WTC11 (cell line): ENCODE results near the gene UBE2J1. TPM values are rescaled to one million over a fixed set of nuclear protein-coding genes. Genes with fewer than 3 reads are reported as not detected.

ENCODE experiments used
- ATAC-seq: fragments of 200-7000 bp; cut with Tn5 transposase; 2 replicates; pipeline ENCODE4 v1.10.0; 2021; ENCODE audit warnings: mild to moderate bottlenecking, moderate library complexity
- CTCF ChIA-PET: fragments of 300-600 bp; sonication (Branson Sonifier 250); formaldehyde crosslinking; loops from one replicate; lab custom pipeline; 2021; ENCODE audit warnings: antibody characterized with exemption; lab: Charles Lee
- POLR2A ChIA-PET: fragments of 350-600 bp; sonication (Branson Sonifier 250); formaldehyde crosslinking; loops from one replicate; lab custom pipeline; 2021; ENCODE audit warnings: antibody characterized with exemption; lab: Charles Lee
- DNase-seq: peaks from one replicate; pipeline ENCODE4 v3.0.0; 2021; ENCODE audit warnings: low spot score
- H3K27ac Mint-ChIP-seq: 2 replicates; pipeline ENCODE4 v1.8.0; 2021; ENCODE audit warnings: mixed read lengths
- H3K27me3 Mint-ChIP-seq: 2 replicates; pipeline ENCODE4 v1.8.0; 2021; ENCODE audit warnings: low read depth, mild to moderate bottlenecking, moderate library complexity, mixed read lengths
- H3K36me3 Mint-ChIP-seq: 2 replicates; pipeline ENCODE4 v1.8.0; 2021; ENCODE audit warnings: mixed read lengths
- H3K4me1 Mint-ChIP-seq: 2 replicates; pipeline ENCODE4 v1.8.0; 2022; ENCODE audit warnings: mixed read lengths
- H3K4me3 Mint-ChIP-seq: 2 replicates; pipeline ENCODE4 v1.8.0; 2021; ENCODE audit warnings: mild to moderate bottlenecking, moderate library complexity, mixed read lengths
- H3K9me3 Mint-ChIP-seq: 2 replicates; pipeline ENCODE4 v1.8.0; 2021; ENCODE audit warnings: mixed read lengths
- CREB1 ChIP-seq: sonication (generic); formaldehyde crosslinking; IDR thresholded peaks from 2 replicates; pipeline ENCODE4 v1.8.0; 2023; ENCODE audit warnings: mild to moderate bottlenecking, missing genetic modification reagents
- FOXJ3 ChIP-seq: sonication (generic); formaldehyde crosslinking; IDR thresholded peaks from 2 replicates; pipeline ENCODE4 v1.9.0; 2021; ENCODE audit warnings: missing genetic modification reagents, mild to moderate bottlenecking, borderline replicate concordance
- FOXK1 ChIP-seq: sonication (generic); formaldehyde crosslinking; IDR thresholded peaks from 2 replicates; pipeline ENCODE4 v1.8.0; 2022; ENCODE audit warnings: mild to moderate bottlenecking, moderate library complexity, missing genetic modification reagents
- JUN ChIP-seq: sonication (generic); formaldehyde crosslinking; IDR thresholded peaks from 2 replicates; pipeline ENCODE4 v1.8.0; 2023; ENCODE audit warnings: mild to moderate bottlenecking, missing genetic modification reagents
- MXD4 ChIP-seq: fragments of 250-450 bp; sonication (Bioruptor Pico); IDR thresholded peaks from 2 replicates; pipeline ENCODE4 v1.8.0; 2021; ENCODE audit warnings: mild to moderate bottlenecking, moderate library complexity, borderline replicate concordance
- MYBL2 ChIP-seq: sonication (generic); formaldehyde crosslinking; IDR thresholded peaks from 2 replicates; pipeline ENCODE4 v1.8.1; 2023; ENCODE audit warnings: mild to moderate bottlenecking, moderate library complexity, missing genetic modification reagents
- NFATC4 ChIP-seq: fragments of 250-450 bp; sonication (Bioruptor Pico); IDR thresholded peaks from 2 replicates; pipeline ENCODE4 v1.9.0; 2021; ENCODE audit warnings: mild to moderate bottlenecking
- NFYB ChIP-seq: sonication (generic); formaldehyde crosslinking; conservative IDR thresholded peaks from 2 replicates; pipeline ENCODE4 v1.8.0; 2022; ENCODE audit warnings: low read depth, missing genetic modification reagents
- NR1H2 ChIP-seq: sonication (generic); formaldehyde crosslinking; IDR thresholded peaks from 2 replicates; pipeline ENCODE4 v1.9.0; 2021; ENCODE audit warnings: mild to moderate bottlenecking, moderate library complexity, missing genetic modification reagents
- RORB ChIP-seq: fragments of 250-450 bp; sonication (Bioruptor Pico); IDR thresholded peaks from 2 replicates; pipeline ENCODE4 v1.9.0; 2021; ENCODE audit warnings: mild to moderate bottlenecking
- SP1 ChIP-seq: sonication (generic); formaldehyde crosslinking; conservative IDR thresholded peaks from 2 replicates; pipeline ENCODE4 v1.8.1; 2022; ENCODE audit warnings: missing genetic modification reagents
- TEAD4 ChIP-seq: sonication (generic); formaldehyde crosslinking; IDR thresholded peaks from 2 replicates; pipeline ENCODE4 v1.8.0; 2022; ENCODE audit warnings: mild to moderate bottlenecking, missing genetic modification reagents
- ZNF121 ChIP-seq: sonication (generic); formaldehyde crosslinking; IDR thresholded peaks from 2 replicates; pipeline ENCODE4 v1.8.0; 2023; ENCODE audit warnings: missing genetic modification reagents
- ZNF416 ChIP-seq: fragments of 250-450 bp; sonication (Bioruptor Pico); IDR thresholded peaks from 2 replicates; pipeline ENCODE4 v1.9.0; 2021; ENCODE audit warnings: mild to moderate bottlenecking, inconsistent platforms
- ZNF671 ChIP-seq: fragments of 250-450 bp; sonication (Bioruptor Pico); IDR thresholded peaks from 2 replicates; pipeline ENCODE4 v1.8.0; 2021; ENCODE audit warnings: mild to moderate bottlenecking
- total RNA-seq: library from RNA; stranded (reverse); gene quantifications from 3 replicates; pipeline ENCODE4 v1.2.3, GENCODE V29; 2021
- TF ChIP-seq, protein P1 (sequence below): sonication (generic); formaldehyde crosslinking; IDR thresholded peaks from 2 replicates; pipeline ENCODE4 v1.8.1; 2022; ENCODE audit warnings: mild to moderate bottlenecking, moderate library complexity, missing genetic modification reagents
- TF ChIP-seq, protein P2 (sequence below): sonication (generic); formaldehyde crosslinking; IDR thresholded peaks from 2 replicates; pipeline ENCODE4 v1.8.1; 2023; ENCODE audit warnings: mild to moderate bottlenecking, missing genetic modification reagents
- TF ChIP-seq, protein P3 (sequence below): sonication (generic); formaldehyde crosslinking; IDR thresholded peaks from 2 replicates; pipeline ENCODE4 v1.8.0; 2022; ENCODE audit warnings: mild to moderate bottlenecking, missing genetic modification reagents
- TF ChIP-seq, protein P4 (sequence below): fragments of 250-450 bp; sonication (Bioruptor Pico); IDR thresholded peaks from 2 replicates; pipeline ENCODE4 v1.9.0; 2021; ENCODE audit warnings: moderate library complexity, mild to moderate bottlenecking, inconsistent platforms, borderline replicate concordance
- TF ChIP-seq, protein P5 (sequence below): sonication (generic); formaldehyde crosslinking; IDR thresholded peaks from 2 replicates; pipeline ENCODE4 v1.8.0; 2022; ENCODE audit warnings: mild to moderate bottlenecking, missing genetic modification reagents
- TF ChIP-seq, protein P6 (sequence below): sonication (generic); formaldehyde crosslinking; IDR thresholded peaks from 2 replicates; pipeline ENCODE4 v1.8.0; 2023; ENCODE audit warnings: mild to moderate bottlenecking, missing genetic modification reagents
- TF ChIP-seq, protein P7 (sequence below): sonication (generic); formaldehyde crosslinking; IDR thresholded peaks from 2 replicates; pipeline ENCODE4 v1.8.1; 2022; ENCODE audit warnings: low read depth, mild to moderate bottlenecking, moderate library complexity, missing genetic modification reagents, borderline replicate concordance

Gene UBE2J1
- total RNA-seq, 1 experiment from 2014 or later = 12.3 TPM

DNA sequence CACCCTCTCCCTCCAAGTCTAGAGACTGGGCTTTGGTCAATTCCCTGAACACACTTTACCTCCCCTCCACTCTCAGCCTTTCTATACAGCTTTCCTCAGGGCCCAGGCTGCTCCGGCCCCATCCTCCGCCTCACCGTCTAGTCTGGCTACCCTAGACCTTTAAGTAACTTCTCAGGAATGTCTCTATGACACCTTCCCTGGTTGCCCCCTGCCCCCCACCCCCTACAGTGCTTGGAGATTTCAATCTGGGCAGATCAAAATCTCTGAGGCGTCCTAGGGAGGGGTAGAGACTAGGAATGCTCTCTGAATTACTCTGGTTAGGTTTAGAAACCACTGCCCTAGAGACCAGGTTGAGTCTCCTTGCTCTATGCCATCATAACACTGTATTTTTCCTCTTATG lies 6.1 kb downstream of the UBE2J1 start (continued):
- TF ChIP-seq, protein P1, sequence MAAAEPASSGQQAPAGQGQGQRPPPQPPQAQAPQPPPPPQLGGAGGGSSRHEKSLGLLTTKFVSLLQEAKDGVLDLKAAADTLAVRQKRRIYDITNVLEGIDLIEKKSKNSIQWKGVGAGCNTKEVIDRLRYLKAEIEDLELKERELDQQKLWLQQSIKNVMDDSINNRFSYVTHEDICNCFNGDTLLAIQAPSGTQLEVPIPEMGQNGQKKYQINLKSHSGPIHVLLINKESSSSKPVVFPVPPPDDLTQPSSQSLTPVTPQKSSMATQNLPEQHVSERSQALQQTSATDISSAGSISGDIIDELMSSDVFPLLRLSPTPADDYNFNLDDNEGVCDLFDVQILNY (CRISPR knock-in tag) = no peak
- TF ChIP-seq RORB (CRISPR knock-in tag) (no peak), ZNF121 (CRISPR knock-in tag) (no peak), FOXJ3 (CRISPR knock-in tag) (no peak), NFATC4 (CRISPR knock-in tag) (no peak), TEAD4 (CRISPR knock-in tag) (no peak)
- TF ChIP-seq, protein P2, sequence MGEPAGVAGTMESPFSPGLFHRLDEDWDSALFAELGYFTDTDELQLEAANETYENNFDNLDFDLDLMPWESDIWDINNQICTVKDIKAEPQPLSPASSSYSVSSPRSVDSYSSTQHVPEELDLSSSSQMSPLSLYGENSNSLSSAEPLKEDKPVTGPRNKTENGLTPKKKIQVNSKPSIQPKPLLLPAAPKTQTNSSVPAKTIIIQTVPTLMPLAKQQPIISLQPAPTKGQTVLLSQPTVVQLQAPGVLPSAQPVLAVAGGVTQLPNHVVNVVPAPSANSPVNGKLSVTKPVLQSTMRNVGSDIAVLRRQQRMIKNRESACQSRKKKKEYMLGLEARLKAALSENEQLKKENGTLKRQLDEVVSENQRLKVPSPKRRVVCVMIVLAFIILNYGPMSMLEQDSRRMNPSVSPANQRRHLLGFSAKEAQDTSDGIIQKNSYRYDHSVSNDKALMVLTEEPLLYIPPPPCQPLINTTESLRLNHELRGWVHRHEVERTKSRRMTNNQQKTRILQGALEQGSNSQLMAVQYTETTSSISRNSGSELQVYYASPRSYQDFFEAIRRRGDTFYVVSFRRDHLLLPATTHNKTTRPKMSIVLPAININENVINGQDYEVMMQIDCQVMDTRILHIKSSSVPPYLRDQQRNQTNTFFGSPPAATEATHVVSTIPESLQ (CRISPR knock-in tag) = no peak
- TF ChIP-seq, protein P3, sequence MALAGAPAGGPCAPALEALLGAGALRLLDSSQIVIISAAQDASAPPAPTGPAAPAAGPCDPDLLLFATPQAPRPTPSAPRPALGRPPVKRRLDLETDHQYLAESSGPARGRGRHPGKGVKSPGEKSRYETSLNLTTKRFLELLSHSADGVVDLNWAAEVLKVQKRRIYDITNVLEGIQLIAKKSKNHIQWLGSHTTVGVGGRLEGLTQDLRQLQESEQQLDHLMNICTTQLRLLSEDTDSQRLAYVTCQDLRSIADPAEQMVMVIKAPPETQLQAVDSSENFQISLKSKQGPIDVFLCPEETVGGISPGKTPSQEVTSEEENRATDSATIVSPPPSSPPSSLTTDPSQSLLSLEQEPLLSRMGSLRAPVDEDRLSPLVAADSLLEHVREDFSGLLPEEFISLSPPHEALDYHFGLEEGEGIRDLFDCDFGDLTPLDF (CRISPR knock-in tag) = no peak
- TF ChIP-seq, protein P4, sequence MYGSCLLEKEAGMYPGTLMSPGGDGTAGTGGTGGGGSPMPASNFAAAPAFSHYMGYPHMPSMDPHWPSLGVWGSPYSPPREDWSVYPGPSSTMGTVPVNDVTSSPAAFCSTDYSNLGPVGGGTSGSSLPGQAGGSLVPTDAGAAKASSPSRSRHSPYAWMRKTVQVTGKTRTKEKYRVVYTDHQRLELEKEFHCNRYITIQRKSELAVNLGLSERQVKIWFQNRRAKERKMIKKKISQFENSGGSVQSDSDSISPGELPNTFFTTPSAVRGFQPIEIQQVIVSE (CRISPR knock-in tag) = no peak

DNA sequence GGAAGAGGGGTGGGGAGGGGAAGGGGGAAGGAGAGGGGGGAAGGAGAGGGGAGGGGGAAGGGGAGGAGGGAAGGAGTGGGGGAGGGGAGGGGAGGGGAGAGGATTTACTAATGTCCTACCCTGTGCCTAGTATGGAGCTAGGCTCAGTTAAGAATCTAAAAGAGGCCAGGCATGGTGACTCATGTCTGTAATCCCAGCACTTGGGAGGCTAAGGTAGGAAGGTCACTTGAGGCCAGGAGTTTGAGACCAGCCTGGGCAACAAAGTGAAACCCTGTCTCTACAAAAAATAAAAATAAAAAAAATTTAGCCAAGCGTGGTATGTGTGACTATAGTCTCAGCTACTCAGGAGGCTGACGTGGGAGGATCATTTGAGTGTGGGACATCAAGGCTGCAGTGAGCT lies 13.0 kb downstream of the UBE2J1 start:
- POLR2A ChIA-PET = no interaction called here
- Mint-ChIP-seq H3K4me3 (no peak overlapping the region), H3K27ac (no peak overlapping the region), H3K4me1 (no peaks in the 10 kb centered on the region), H3K27me3 (no peaks in the 10 kb centered on the region), H3K9me3 (0 out of 2 replicates have a peak, but pooled peaks cover 3% of the 10 kb centered on the region), H3K36me3 (peaks cover 13% of the 10 kb centered on the region)
- CTCF ChIA-PET = no interaction called here
- ATAC-seq (no peak), DNase-seq (no peak)
- TF ChIP-seq NR1H2 (CRISPR knock-in tag) = no peak
- TF ChIP-seq FOXK1 (CRISPR knock-in tag) = no peak
- no peak for TF ChIP-seq CREB1
- TF ChIP-seq MYBL2 (CRISPR knock-in tag) = no peak
- TF ChIP-seq, protein P5, sequence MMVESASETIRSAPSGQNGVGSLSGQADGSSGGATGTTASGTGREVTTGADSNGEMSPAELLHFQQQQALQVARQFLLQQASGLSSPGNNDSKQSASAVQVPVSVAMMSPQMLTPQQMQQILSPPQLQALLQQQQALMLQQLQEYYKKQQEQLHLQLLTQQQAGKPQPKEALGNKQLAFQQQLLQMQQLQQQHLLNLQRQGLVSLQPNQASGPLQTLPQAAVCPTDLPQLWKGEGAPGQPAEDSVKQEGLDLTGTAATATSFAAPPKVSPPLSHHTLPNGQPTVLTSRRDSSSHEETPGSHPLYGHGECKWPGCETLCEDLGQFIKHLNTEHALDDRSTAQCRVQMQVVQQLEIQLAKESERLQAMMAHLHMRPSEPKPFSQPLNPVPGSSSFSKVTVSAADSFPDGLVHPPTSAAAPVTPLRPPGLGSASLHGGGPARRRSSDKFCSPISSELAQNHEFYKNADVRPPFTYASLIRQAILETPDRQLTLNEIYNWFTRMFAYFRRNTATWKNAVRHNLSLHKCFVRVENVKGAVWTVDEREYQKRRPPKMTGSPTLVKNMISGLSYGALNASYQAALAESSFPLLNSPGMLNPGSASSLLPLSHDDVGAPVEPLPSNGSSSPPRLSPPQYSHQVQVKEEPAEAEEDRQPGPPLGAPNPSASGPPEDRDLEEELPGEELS (CRISPR knock-in tag) = no peak
- TF ChIP-seq, protein P4 (CRISPR knock-in tag) = no peak
- TF ChIP-seq ZNF671 = no peak
- TF ChIP-seq, protein P2 (CRISPR knock-in tag) = no peak
- TF ChIP-seq, protein P6, sequence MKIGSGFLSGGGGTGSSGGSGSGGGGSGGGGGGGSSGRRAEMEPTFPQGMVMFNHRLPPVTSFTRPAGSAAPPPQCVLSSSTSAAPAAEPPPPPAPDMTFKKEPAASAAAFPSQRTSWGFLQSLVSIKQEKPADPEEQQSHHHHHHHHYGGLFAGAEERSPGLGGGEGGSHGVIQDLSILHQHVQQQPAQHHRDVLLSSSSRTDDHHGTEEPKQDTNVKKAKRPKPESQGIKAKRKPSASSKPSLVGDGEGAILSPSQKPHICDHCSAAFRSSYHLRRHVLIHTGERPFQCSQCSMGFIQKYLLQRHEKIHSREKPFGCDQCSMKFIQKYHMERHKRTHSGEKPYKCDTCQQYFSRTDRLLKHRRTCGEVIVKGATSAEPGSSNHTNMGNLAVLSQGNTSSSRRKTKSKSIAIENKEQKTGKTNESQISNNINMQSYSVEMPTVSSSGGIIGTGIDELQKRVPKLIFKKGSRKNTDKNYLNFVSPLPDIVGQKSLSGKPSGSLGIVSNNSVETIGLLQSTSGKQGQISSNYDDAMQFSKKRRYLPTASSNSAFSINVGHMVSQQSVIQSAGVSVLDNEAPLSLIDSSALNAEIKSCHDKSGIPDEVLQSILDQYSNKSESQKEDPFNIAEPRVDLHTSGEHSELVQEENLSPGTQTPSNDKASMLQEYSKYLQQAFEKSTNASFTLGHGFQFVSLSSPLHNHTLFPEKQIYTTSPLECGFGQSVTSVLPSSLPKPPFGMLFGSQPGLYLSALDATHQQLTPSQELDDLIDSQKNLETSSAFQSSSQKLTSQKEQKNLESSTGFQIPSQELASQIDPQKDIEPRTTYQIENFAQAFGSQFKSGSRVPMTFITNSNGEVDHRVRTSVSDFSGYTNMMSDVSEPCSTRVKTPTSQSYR = no peak
- TF ChIP-seq NFYB (CRISPR knock-in tag) = no peak
- TF ChIP-seq ZNF416 (CRISPR knock-in tag) = no peak
- TF ChIP-seq, protein P7, sequence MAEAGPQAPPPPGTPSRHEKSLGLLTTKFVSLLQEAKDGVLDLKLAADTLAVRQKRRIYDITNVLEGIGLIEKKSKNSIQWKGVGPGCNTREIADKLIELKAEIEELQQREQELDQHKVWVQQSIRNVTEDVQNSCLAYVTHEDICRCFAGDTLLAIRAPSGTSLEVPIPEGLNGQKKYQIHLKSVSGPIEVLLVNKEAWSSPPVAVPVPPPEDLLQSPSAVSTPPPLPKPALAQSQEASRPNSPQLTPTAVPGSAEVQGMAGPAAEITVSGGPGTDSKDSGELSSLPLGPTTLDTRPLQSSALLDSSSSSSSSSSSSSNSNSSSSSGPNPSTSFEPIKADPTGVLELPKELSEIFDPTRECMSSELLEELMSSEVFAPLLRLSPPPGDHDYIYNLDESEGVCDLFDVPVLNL (CRISPR knock-in tag) = no peak
- no peak for TF ChIP-seq RORB (CRISPR knock-in tag)
- no peak for TF ChIP-seq MXD4 (CRISPR knock-in tag)
- no peak for TF ChIP-seq JUN (CRISPR knock-in tag)
- no peak for TF ChIP-seq SP1 (CRISPR knock-in tag)
